PC-3 (cell line): ENCODE data around the gene ZNF606. TPM values are rescaled to one million over a fixed set of nuclear protein-coding genes. Genes with fewer than 3 reads are reported as not detected.
"Not testable (repeated sequence)": the region's sequence is repeated elsewhere in the genome, so short reads cannot be mapped to it uniquely, and the experiment has no call there.

Experiments used
- ATAC-seq: fragments of 200-7000 bp; cut with Tn5 transposase; 2 replicates; pipeline ENCODE4 v1.9.1; 2020; ENCODE audit warnings: mild to moderate bottlenecking, moderate library complexity
- BruUV-seq: library from RNA; stranded (reverse); fragments of 400-500 nt; replicated peaks from 2 replicates; lab custom pipeline; 2021; lab: Mats Ljungman, UMichigan
- CTCF ChIA-PET: fragments of 300-600 bp; sonication (Branson Sonifier 250); formaldehyde crosslinking; loops from one replicate; lab custom pipeline; 2022; ENCODE audit warnings: antibody characterized with exemption; lab: Charles Lee
- POLR2A ChIA-PET: fragments of 300-600 bp; sonication (Branson Sonifier 250); formaldehyde crosslinking; loops from one replicate; lab custom pipeline; 2022; ENCODE audit warnings: antibody characterized with exemption; ENCODE audit not compliant: unreplicated experiment; lab: Charles Lee
- DNase-seq: peaks from one replicate; pipeline ENCODE4 v3.0.0-alpha.2; 2015
- H2AFZ ChIP-seq: fragments of 300-600 bp; sonication (generic); 2 replicates; pipeline ENCODE4 v1.6.0; 2016; ENCODE audit warnings: antibody characterized with exemption, low read length
- H3F3A ChIP-seq: fragments of 300-600 bp; sonication (generic); one replicate; pipeline ENCODE4 v1.6.0; 2017; ENCODE audit warnings: antibody characterized with exemption, low read length, control low read depth, mild to moderate bottlenecking; ENCODE audit not compliant: unreplicated experiment
- H3K27ac ChIP-seq: fragments of 300-600 bp; sonication (generic); 2 replicates; pipeline ENCODE4 v1.5.1; 2016; ENCODE audit warnings: mild to moderate bottlenecking, low read length
- H3K27me3 ChIP-seq: fragments of 300-600 bp; sonication (generic); 2 replicates; pipeline ENCODE4 v1.6.1; 2016; ENCODE audit warnings: low read length, mixed read lengths
- H3K36me3 ChIP-seq: fragments of 300-600 bp; sonication (generic); 2 replicates; pipeline ENCODE4 v1.6.1; 2016; ENCODE audit warnings: low read depth, mixed run types, low read length, mixed read lengths
- H3K4me1 ChIP-seq: fragments of 300-600 bp; sonication (generic); 2 replicates; pipeline ENCODE4 v1.5.1; 2016; ENCODE audit warnings: low read length; ENCODE audit not compliant: insufficient read depth
- H3K4me2 ChIP-seq: fragments of 300-600 bp; sonication (generic); 2 replicates; pipeline ENCODE4 v1.6.0; 2016; ENCODE audit warnings: low read length
- H3K4me3 ChIP-seq: fragments of 300-600 bp; sonication (generic); 2 replicates; pipeline ENCODE4 v1.5.1; 2016; ENCODE audit warnings: mild to moderate bottlenecking, low read length, mixed read lengths
- H3K79me2 ChIP-seq: fragments of 300-600 bp; sonication (generic); 2 replicates; pipeline ENCODE4 v1.6.1; 2017; ENCODE audit warnings: low read length, mixed read lengths
- H3K9ac ChIP-seq: fragments of 300-600 bp; sonication (generic); 2 replicates; pipeline ENCODE4 v1.6.0; 2016; ENCODE audit warnings: mild to moderate bottlenecking, low read length
- H3K9me2 ChIP-seq: fragments of 300-600 bp; sonication (generic); replicated peaks from 2 replicates; pipeline ENCODE4 v1.6.1; 2016; ENCODE audit warnings: mixed run types, low read length, mixed read lengths
- H3K9me3 ChIP-seq: fragments of 300-600 bp; sonication (generic); 2 replicates; pipeline ENCODE4 v1.6.1; 2016; ENCODE audit warnings: low read length, mixed read lengths
- H4K20me1 ChIP-seq: fragments of 300-600 bp; sonication (generic); 2 replicates; pipeline ENCODE4 v1.6.1; 2016; ENCODE audit warnings: low read length, mixed read lengths
- EZH2 ChIP-seq: fragments of 300-600 bp; sonication (generic); IDR thresholded peaks from one replicate; pipeline ENCODE4 v1.6.1; 2017; ENCODE audit warnings: antibody characterized with exemption, mild to moderate bottlenecking, low read length; ENCODE audit not compliant: unreplicated experiment
- EZH2phosphoT487 ChIP-seq: fragments of 300-600 bp; sonication (generic); IDR thresholded peaks from 2 replicates; pipeline ENCODE4 v1.6.1; 2018; ENCODE audit warnings: mild to moderate bottlenecking, antibody characterized with exemption, low read length, borderline replicate concordance
- intact Hi-C: fragments of 100-400 bp; cut with micrococcal nuclease; formaldehyde crosslinking; loops from 2 replicates; pipeline ENCODE4 v1.9.0; 2023
- total RNA-seq: library from RNA; depleted of rRNA; stranded (reverse); fragments of >200 nt; gene quantifications from 2 replicates; pipeline ENCODE4 v1.2.3, GENCODE V29; 2014
- TF ChIP-seq, protein P1 (sequence below): fragments of 300-600 bp; sonication (generic); conservative IDR thresholded peaks from 2 replicates; pipeline ENCODE4 v1.5.1; 2017; ENCODE audit warnings: antibody characterized with exemption, low read depth, mild to moderate bottlenecking, low read length

Gene ZNF606
- total RNA-seq, 1 experiment from 2014 or later: 6.0 TPM

DNA sequence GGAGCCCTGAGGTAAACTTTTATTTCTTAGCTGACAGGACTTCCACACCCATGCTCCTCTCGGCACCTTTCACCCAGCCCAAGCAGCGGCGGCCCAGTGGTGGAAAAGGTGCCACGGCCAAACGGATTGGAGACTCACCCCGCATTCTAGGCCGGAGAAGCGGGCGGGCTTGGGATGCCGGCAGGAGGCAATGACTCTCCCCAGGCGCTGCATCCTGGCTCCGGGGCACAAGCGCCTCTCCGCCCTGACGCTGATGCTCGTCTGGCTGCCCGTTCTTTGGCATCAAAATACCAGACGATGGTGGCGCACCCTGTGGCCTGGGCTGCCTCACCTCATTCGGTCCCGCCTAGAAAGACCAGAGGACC is 6.7 kb upstream of the ZNF606 start:
- no peaks in the 10 kb centered on the region for H3F3A ChIP-seq
- H3K9me2 ChIP-seq: no peaks in the 10 kb centered on the region
- intact Hi-C loops: no loop called here
- H3K4me3 ChIP-seq: peak overlapping the region; percentile 57
- H2AFZ ChIP-seq: peak overlapping the region; percentile 54
- H3K4me1 ChIP-seq: no peaks in the 10 kb centered on the region
- peak overlapping the region; percentile 69 for H3K4me2 ChIP-seq
- H3K36me3 ChIP-seq: peaks cover 33% of the 10 kb centered on the region
- TF ChIP-seq EZH2: no peak
- TF ChIP-seq EZH2phosphoT487: no peak
- TF ChIP-seq, protein P1, sequence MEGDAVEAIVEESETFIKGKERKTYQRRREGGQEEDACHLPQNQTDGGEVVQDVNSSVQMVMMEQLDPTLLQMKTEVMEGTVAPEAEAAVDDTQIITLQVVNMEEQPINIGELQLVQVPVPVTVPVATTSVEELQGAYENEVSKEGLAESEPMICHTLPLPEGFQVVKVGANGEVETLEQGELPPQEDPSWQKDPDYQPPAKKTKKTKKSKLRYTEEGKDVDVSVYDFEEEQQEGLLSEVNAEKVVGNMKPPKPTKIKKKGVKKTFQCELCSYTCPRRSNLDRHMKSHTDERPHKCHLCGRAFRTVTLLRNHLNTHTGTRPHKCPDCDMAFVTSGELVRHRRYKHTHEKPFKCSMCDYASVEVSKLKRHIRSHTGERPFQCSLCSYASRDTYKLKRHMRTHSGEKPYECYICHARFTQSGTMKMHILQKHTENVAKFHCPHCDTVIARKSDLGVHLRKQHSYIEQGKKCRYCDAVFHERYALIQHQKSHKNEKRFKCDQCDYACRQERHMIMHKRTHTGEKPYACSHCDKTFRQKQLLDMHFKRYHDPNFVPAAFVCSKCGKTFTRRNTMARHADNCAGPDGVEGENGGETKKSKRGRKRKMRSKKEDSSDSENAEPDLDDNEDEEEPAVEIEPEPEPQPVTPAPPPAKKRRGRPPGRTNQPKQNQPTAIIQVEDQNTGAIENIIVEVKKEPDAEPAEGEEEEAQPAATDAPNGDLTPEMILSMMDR: no peak
- H3K27ac ChIP-seq: no peak overlapping the region
- CTCF ChIA-PET: no interaction called here
- H3K9ac ChIP-seq: no peak overlapping the region
- POLR2A ChIA-PET: no interaction called here
- ATAC-seq (peak; percentile 16), DNase-seq (no peak)
- H4K20me1 ChIP-seq: no peaks in the 10 kb centered on the region
- peaks cover 46% of the 10 kb centered on the region for H3K9me3 ChIP-seq
- no peaks in the 10 kb centered on the region for H3K79me2 ChIP-seq
- no TSS peak for BruUV-seq
- H3K27me3 ChIP-seq: no peaks in the 10 kb centered on the region

DNA sequence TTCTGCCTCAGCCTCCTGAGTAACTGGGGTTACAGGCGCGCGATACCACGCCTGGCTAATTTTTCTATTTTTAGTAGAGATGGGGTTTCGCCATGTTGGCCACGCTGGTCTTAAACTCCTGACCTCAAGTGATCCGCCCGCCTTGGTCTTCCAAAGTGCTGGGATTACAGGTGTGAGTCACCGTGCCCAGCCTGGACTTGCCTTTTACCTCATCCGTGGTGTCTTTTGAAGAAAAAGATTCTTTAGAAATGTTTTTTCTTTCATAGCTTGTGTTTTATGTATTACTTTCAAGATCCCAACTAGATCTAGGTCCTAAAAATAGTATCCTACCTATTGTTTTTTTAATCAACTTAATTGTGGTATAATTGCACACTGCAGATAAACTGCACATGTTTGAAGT is 6.3 kb upstream of the ZNF606 start:
- H2AFZ ChIP-seq: peak overlapping the region; percentile 54
- ATAC-seq, H3K27ac ChIP-seq, CTCF ChIA-PET, H3K79me2 ChIP-seq, BruUV-seq, H4K20me1 ChIP-seq, H3K27me3 ChIP-seq, intact Hi-C loops, H3K4me1 ChIP-seq, H3F3A ChIP-seq, POLR2A ChIA-PET, H3K9me2 ChIP-seq, H3K9ac ChIP-seq, DNase-seq: not testable (repeated sequence)
- peaks cover 37% of the 10 kb centered on the region for H3K36me3 ChIP-seq
- peaks cover 50% of the 10 kb centered on the region for H3K9me3 ChIP-seq
- H3K4me3 ChIP-seq: peak overlapping the region; percentile 57
- peak overlapping the region; percentile 69 for H3K4me2 ChIP-seq

DNA sequence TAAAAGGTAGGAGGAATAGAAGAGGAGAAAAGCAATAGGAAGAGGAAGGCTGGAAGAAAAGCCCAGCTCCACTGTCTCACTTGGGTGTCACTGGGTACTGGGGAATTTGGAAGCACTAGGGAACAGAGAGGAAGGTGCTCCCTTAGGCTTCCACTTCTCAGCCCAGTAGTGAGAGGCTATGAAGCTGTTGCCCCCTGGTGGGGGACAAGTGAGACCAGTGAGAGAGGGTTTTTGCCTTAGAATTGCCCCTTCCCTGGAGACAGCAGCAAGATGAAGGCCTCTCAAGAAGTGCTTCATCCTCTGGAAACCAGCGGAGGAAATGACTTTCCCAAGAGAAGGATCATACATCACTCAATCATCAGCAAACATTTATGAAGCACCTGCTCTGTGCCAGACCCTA is 4.7 kb upstream of the ZNF606 start:
- Histone ChIP-seq H3K4me2 (no peak overlapping the region), H3K4me3 (no peak overlapping the region), H3K79me2 (peaks cover under 1% of the 10 kb centered on the region; the same call in 1 of the 2 replicates), H3K36me3 (peaks cover 44% of the 10 kb centered on the region), H3K9ac (no peak overlapping the region), H3K9me3 (peaks cover 60% of the 10 kb centered on the region), H3K27me3 (no peaks in the 10 kb centered on the region), H3K27ac (no peak overlapping the region), H3K4me1 (peaks cover 4% of the 10 kb centered on the region; the same call in 1 of the 2 replicates), H2AFZ (no peak overlapping the region), H4K20me1 (no peaks in the 10 kb centered on the region), H3F3A (no peaks in the 10 kb centered on the region), H3K9me2 (no peaks in the 10 kb centered on the region)
- ATAC-seq: no peak
- TF ChIP-seq, protein P1: no peak; the same call in 1 of the 2 replicates
- TF ChIP-seq EZH2 (no peak), EZH2phosphoT487 (no peak)
- CTCF ChIA-PET: no interaction called here
- no peak for DNase-seq
- intact Hi-C loops: no loop called here
- POLR2A ChIA-PET: no interaction called here
- no TSS peak for BruUV-seq
